Daoy (cell line): Measurements from ENCODE around the gene TCF4. TPM values are rescaled to one million over a fixed set of nuclear protein-coding genes. Genes with fewer than 3 reads are reported as not detected.
A peak's percentile ranks its signal among the peaks of the same experiment; 100 is the strongest.

Experiments
- DNase-seq: peaks from one replicate; pipeline ENCODE4 v3.0.0-alpha.2; 2015; ENCODE audit warnings: low read depth
- total RNA-seq: library from RNA; depleted of rRNA; stranded (reverse); fragments of >200 nt; shearing (Covaris generic); gene quantifications from 2 replicates; pipeline ENCODE4 v1.2.3, GENCODE V29; 2014

TCF4 gene
- total RNA-seq, 1 experiment from 2014 or later: 24.1 TPM

- DNase-seq: no peak
Observed at GRCh38 chr18:55442561-55442960, 145.4 kb downstream of the TCF4 start.

GRCh38 chr18:55440988-55441387 is 147.0 kb downstream of the TCF4 start:
- no peak for DNase-seq

GRCh38 chr18:55439056-55439455 is 148.9 kb downstream of the TCF4 start:
- DNase-seq: no peak

- DNase-seq: no peak
Observed at GRCh38 chr18:55435592-55435991, 152.4 kb downstream of the TCF4 start.

- no peak for DNase-seq
Observed at GRCh38 chr18:55433648-55434047, 154.3 kb downstream of the TCF4 start.

GRCh38 chr18:55433140-55433539 is 154.9 kb downstream of the TCF4 start:
- no peak for DNase-seq

GRCh38 chr18:55432307-55433040 is 155.5 kb downstream of the TCF4 start:
- no peak for DNase-seq

- no peak for DNase-seq
Observed at GRCh38 chr18:55430026-55430425, 158.0 kb downstream of the TCF4 start.

GRCh38 chr18:55427951-55428350 is 160.0 kb downstream of the TCF4 start:
- DNase-seq: no peak

GRCh38 chr18:55425698-55426097 is 162.3 kb downstream of the TCF4 start:
- no peak for DNase-seq

GRCh38 chr18:55422456-55423180 is 165.4 kb downstream of the TCF4 start:
- DNase-seq: no peak

GRCh38 chr18:55421615-55422419 is 166.2 kb downstream of the TCF4 start:
- DNase-seq: peak; percentile 15

GRCh38 chr18:55421308-55421614 is 166.7 kb downstream of the TCF4 start:
- no peak for DNase-seq

- DNase-seq: no peak
Observed at GRCh38 chr18:55420665-55421307, 167.2 kb downstream of the TCF4 start.

- DNase-seq: no peak
Observed at GRCh38 chr18:55419947-55420664, 167.9 kb downstream of the TCF4 start.

- DNase-seq: no peak
Observed at GRCh38 chr18:55419132-55419946, 168.7 kb downstream of the TCF4 start.

GRCh38 chr18:55418439-55418838 is 169.6 kb downstream of the TCF4 start:
- DNase-seq: no peak

GRCh38 chr18:55416791-55417190 is 171.2 kb downstream of the TCF4 start:
- no peak for DNase-seq

GRCh38 chr18:55415258-55415871 is 172.6 kb downstream of the TCF4 start:
- DNase-seq: peak; percentile 77

- no peak for DNase-seq
Observed at GRCh38 chr18:55414475-55414874, 173.5 kb downstream of the TCF4 start.
